ENCODE results near the gene CACNA1C.

The CACNA1C gene

DNA sequence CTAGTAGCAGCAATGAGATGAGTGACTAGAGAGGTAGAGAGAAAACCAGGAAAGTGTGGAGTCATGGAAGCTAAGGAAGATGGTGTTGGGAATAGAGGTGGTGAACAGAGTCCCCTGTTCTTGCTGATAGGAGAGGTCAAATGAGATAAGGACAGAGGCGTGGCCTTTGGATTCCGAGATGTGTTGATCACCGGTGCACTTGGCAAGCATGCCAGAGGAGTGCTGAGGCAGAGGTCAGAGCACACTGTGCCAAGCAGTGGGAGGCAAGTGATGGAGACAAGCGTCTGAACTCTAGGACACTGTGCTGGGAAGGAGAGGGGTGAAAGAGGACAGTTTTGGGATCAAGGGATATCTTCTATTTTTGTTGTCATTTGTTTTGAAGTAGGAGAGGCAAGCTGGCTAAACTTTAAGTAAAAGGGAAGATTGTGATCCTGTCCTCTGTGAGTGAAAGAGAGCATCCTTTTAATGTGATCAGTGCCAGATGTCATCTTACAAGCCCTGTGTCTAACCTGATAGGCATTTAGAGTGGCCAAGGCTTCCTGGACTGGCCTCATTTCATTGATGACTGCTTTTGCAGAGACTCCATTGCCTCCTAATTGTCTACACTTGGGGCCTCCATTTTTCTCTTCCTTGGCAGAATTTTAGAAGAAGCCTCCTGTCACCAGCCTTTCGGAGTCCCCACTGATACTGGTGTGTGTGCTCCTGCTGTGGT is 336.4 kb downstream of the CACNA1C start:
- no peak overlapping the region for H3K4me3 ChIP-seq (ENCODE audit: low read depth, low read length)
- in situ Hi-C loops (cut with HindIII; ENCODE audit: low sequenced_read_pairs) = no loop called here
- no peak for DNase-seq (ENCODE audit: low read depth)
- TF ChIP-seq, protein P1, sequence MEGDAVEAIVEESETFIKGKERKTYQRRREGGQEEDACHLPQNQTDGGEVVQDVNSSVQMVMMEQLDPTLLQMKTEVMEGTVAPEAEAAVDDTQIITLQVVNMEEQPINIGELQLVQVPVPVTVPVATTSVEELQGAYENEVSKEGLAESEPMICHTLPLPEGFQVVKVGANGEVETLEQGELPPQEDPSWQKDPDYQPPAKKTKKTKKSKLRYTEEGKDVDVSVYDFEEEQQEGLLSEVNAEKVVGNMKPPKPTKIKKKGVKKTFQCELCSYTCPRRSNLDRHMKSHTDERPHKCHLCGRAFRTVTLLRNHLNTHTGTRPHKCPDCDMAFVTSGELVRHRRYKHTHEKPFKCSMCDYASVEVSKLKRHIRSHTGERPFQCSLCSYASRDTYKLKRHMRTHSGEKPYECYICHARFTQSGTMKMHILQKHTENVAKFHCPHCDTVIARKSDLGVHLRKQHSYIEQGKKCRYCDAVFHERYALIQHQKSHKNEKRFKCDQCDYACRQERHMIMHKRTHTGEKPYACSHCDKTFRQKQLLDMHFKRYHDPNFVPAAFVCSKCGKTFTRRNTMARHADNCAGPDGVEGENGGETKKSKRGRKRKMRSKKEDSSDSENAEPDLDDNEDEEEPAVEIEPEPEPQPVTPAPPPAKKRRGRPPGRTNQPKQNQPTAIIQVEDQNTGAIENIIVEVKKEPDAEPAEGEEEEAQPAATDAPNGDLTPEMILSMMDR (IDR thresholded peaks at IDR 0.05; ENCODE audit: low read depth, low read length, missing control alignments) = no peak

GRCh38 chr12:2390133-2390532 is 337.3 kb downstream of the CACNA1C start:
- TF ChIP-seq, protein P1 (IDR thresholded peaks at IDR 0.05; ENCODE audit: low read depth, low read length, missing control alignments) = no peak
- in situ Hi-C loops (cut with HindIII; ENCODE audit: low sequenced_read_pairs) = no loop called here
- H3K4me3 ChIP-seq (ENCODE audit: low read depth, low read length) = no peak overlapping the region
- no peak for DNase-seq (ENCODE audit: low read depth)

GRCh38 chr12:2390850-2391390 is 338.1 kb downstream of the CACNA1C start:
- H3K4me3 ChIP-seq (ENCODE audit: low read depth, low read length) = no peak overlapping the region
- in situ Hi-C loops (cut with HindIII; ENCODE audit: low sequenced_read_pairs) = no loop called here
- DNase-seq (ENCODE audit: low read depth) = no peak
- TF ChIP-seq, protein P1 (IDR thresholded peaks at IDR 0.05; ENCODE audit: low read depth, low read length, missing control alignments) = no peak

- H3K4me3 ChIP-seq (ENCODE audit: low read depth, low read length) = no peak overlapping the region
- TF ChIP-seq, protein P1 (IDR thresholded peaks at IDR 0.05; ENCODE audit: low read depth, low read length, missing control alignments) = no peak
- no peak for DNase-seq (ENCODE audit: low read depth)
- in situ Hi-C loops (cut with HindIII; ENCODE audit: low sequenced_read_pairs) = no loop called here
Observed at GRCh38 chr12:2391740-2392331, 339.0 kb downstream of the CACNA1C start.

GRCh38 chr12:2393016-2393415 is 340.2 kb downstream of the CACNA1C start:
- in situ Hi-C loops (cut with HindIII; ENCODE audit: low sequenced_read_pairs) = no loop called here
- no peak for DNase-seq (ENCODE audit: low read depth)
- H3K4me3 ChIP-seq (ENCODE audit: low read depth, low read length) = no peak overlapping the region
- TF ChIP-seq, protein P1 (IDR thresholded peaks at IDR 0.05; ENCODE audit: low read depth, low read length, missing control alignments) = no peak

GRCh38 chr12:2393996-2394395 is 341.2 kb downstream of the CACNA1C start:
- DNase-seq (ENCODE audit: low read depth) = no peak
- TF ChIP-seq, protein P1 (IDR thresholded peaks at IDR 0.05; ENCODE audit: low read depth, low read length, missing control alignments) = no peak
- H3K4me3 ChIP-seq (ENCODE audit: low read depth, low read length) = no peak overlapping the region
- in situ Hi-C loops (cut with HindIII; ENCODE audit: low sequenced_read_pairs) = no loop called here
